HFF-Myc (cell line): ENCODE data around the gene CDH1.

Source experiments
- DNase-seq: peaks from one replicate; pipeline ENCODE4 v3.0.0-alpha.2; 2011; ENCODE audit warnings: low read depth; ENCODE audit errors: extremely low read depth
- H3K4me3 ChIP-seq: replicated peaks from 2 replicates; pipeline ENCODE4 v1.5.1; 2011; ENCODE audit warnings: low read depth, mild to moderate bottlenecking, control low read depth, low read length
- TF ChIP-seq, protein P1 (sequence below): IDR thresholded peaks from 2 replicates; pipeline ENCODE4 v1.5.1; 2012; ENCODE audit warnings: mild to moderate bottlenecking, low read depth, low read length, control low read depth; ENCODE audit errors: missing control alignments

The CDH1 gene

GRCh38 chr16:68768175-68768574 lies 31.1 kb downstream of the CDH1 start:
- DNase-seq = no peak
- TF ChIP-seq, protein P1, sequence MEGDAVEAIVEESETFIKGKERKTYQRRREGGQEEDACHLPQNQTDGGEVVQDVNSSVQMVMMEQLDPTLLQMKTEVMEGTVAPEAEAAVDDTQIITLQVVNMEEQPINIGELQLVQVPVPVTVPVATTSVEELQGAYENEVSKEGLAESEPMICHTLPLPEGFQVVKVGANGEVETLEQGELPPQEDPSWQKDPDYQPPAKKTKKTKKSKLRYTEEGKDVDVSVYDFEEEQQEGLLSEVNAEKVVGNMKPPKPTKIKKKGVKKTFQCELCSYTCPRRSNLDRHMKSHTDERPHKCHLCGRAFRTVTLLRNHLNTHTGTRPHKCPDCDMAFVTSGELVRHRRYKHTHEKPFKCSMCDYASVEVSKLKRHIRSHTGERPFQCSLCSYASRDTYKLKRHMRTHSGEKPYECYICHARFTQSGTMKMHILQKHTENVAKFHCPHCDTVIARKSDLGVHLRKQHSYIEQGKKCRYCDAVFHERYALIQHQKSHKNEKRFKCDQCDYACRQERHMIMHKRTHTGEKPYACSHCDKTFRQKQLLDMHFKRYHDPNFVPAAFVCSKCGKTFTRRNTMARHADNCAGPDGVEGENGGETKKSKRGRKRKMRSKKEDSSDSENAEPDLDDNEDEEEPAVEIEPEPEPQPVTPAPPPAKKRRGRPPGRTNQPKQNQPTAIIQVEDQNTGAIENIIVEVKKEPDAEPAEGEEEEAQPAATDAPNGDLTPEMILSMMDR = no peak
- no peak overlapping the region for H3K4me3 ChIP-seq

DNA sequence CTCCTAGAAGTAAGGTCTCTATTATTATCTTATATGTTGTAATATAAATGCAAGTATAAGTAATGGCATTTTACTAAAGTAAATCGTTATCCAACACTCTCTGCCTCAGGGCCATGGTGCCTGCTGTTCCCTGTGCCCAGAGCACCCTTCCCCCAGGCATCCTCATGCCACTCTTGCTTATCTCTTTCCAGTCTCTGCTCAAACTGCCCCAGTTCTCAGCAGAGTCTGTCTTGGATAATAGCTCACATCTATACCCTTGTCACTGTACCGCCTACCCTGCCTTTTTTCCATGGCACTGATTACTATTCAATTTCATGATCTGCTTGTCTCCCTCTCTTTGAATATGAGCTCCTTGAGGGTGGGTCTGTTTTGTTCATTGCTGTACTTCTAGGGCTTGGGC lies 31.7 kb downstream of the CDH1 start:
- TF ChIP-seq, protein P1 = no peak
- no peak for DNase-seq
- no peak overlapping the region for H3K4me3 ChIP-seq

DNA sequence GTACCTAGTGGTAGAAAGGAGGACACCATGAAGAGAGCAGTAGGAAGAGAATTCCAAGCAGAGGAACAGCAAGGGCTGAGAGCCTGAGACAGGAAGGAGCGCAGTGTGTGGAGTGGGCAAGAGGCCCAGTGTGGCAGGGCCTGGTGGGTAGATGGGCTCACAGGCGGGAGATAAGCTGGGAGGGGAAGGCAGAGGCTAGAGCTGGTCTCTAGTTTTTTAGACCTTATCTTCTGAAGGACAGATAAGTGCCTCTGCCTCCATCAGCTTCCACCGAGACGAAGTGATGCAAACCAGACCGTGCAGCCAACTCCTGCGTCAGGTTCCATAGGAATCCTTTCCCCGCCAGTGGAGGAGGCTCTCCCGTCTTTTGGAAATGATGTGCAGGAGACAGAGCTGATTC lies 33.6 kb downstream of the CDH1 start:
- no peak overlapping the region for H3K4me3 ChIP-seq
- TF ChIP-seq, protein P1 = no peak
- no peak for DNase-seq

- TF ChIP-seq, protein P1 = no peak
- no peak for DNase-seq
- H3K4me3 ChIP-seq = no peak overlapping the region
Observed at GRCh38 chr16:68772030-68772681, 35.1 kb downstream of the CDH1 start.

DNA sequence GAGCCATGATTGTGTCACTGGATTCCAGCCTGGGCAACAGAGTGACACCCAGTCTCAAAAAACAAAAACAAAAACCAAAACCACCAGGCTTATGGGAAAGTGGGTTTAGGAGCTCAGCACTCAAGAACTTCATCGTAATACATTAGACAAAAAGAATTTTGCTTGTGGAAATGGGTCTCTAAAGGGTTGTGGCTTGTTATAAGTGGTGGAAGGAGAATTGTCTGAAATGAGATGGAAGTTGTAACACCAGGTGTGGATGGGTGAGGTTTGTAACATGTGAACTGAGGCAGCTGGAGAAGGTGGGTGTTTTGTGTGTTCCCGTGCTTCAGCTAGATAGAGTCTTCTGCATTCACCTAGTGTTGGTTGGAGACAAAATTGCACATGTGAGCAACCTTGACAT lies 35.8 kb downstream of the CDH1 start:
- TF ChIP-seq, protein P1 = no peak
- DNase-seq = no peak
- H3K4me3 ChIP-seq = no peak overlapping the region

DNA sequence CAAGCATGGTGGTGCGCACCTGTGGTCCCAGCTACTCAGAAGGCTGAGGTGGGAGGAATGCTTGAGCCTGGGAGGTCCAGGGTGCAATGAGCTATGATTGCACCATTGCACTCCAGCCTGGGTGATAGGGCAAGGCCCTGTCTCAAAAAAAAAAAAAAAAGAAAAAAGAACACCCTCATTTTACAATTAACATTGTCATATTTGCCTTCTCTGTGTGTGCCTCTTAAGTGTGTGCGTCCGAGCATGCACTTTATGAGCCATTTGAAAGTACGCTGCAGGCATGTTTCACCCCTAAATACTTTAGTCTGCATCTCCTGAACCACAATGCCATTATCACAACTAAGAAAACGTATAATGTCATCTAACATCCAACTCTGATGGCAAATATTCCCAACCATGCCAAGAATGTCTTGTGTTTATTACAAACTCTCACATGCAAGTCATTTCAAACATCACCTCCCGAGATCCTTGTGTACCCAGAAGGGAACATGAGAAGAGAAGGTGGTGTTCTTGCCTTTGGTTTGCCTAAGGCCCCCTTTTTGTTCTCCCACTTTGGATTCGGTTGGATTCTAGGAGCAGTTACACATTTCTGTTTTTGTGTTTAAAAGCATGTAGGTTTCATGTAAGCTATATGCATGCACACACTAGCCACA lies 38.0 kb downstream of the CDH1 start:
- no peak overlapping the region for H3K4me3 ChIP-seq
- TF ChIP-seq, protein P1 = no peak
- no peak for DNase-seq
